Measurements from ENCODE around the gene GOLT1A. TPM values are rescaled to one million over a fixed set of nuclear protein-coding genes. Genes with fewer than 3 reads are reported as not detected.

GOLT1A gene
- total and polyA plus RNA-seq, 2 of the 8 experiments (the other 6 are each of a cell fraction or from before 2014, with no cell fraction given) = 7.5 to 8.5 TPM

DNA sequence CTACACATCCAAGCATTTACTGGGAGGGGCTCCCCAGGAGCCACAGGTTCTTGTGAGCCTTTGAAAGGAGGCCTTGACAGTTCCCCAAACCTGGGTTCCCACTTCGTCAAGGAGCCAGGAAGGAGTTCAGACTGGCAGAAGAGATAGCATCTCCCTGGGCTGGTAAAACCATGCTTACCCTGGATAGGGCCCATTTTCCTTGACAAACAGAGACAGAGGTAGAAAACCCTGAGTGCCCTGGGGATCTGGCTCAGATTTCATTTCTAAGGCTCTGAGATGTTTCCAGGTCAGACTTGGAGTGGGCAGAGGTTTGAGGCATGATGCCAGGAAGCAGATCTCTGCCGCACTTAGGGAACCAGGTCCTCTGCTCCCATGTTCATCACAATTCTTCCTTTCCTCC is 64.7 kb downstream of the GOLT1A start:
- no peak overlapping the region for H3K9ac ChIP-seq (replicated peaks in 1 of 4; ENCODE audit: extremely low read depth in 1 of 4, low read depth in 3 of 4, low read length in 3 of 4)
- no peak overlapping the region for H3K4ac ChIP-seq (replicated peaks; ENCODE audit: insufficient read length, low read depth, low read length)
- H3K18ac ChIP-seq (ENCODE audit: extremely low read depth, low read length) = no peak overlapping the region
- H2AFZ ChIP-seq (ENCODE audit: low read length) = no peak overlapping the region
- no peak overlapping the region for H4K91ac ChIP-seq (replicated peaks; ENCODE audit: insufficient read length, low read length)
- no peak overlapping the region for H3K4me3 ChIP-seq (ENCODE audit: extremely low read depth in 1 of 4, insufficient read depth in 2 of 4, low read depth in 3 of 4, low read length in 4 of 4)
- H3K9me3 ChIP-seq (ENCODE audit: insufficient read depth in 2 of 2, low read depth in 1 of 2, low read length in 1 of 2) = no peaks in the 10 kb centered on the region
- 0 out of 2 replicates have a peak overlapping the region, but pooled peaks have one; percentile 40 for H2BK15ac ChIP-seq (ENCODE audit: low read length)
- DNase-seq (ENCODE audit: low read depth in 1 of 2, low spot score in 2 of 2) = no peak
- no peak overlapping the region for H4K8ac ChIP-seq (ENCODE audit: extremely low read depth, insufficient read depth, low read length)
- no peak overlapping the region; a peak in 1 of 4 replicates for H3K4me2 ChIP-seq (ENCODE audit: insufficient read depth in 1 of 2, low read depth in 2 of 2, low read length in 2 of 2)
- H2AK5ac ChIP-seq (ENCODE audit: low read depth, low read length) = no peak overlapping the region
- H3K36me3 ChIP-seq (ENCODE audit: control insufficient read depth in 2 of 4, insufficient read depth in 4 of 4, low read length in 3 of 4) = no peaks in the 10 kb centered on the region
- H2BK120ac ChIP-seq (replicated peaks; ENCODE audit: low read depth, low read length) = no peak overlapping the region
- no peaks in the 10 kb centered on the region for H3K79me2 ChIP-seq (ENCODE audit: control insufficient read depth in 1 of 2, insufficient read depth in 2 of 2, low read length in 2 of 2)
- no peak for FAIRE-seq
- no peak overlapping the region for H2BK12ac ChIP-seq (ENCODE audit: low read depth, low read length)
- H3K79me1 ChIP-seq (ENCODE audit: low read depth, low read length) = peaks cover 2% of the 10 kb centered on the region; the same call in 1 of the 2 replicates
- ChIA-PET CTCF (ENCODE audit: partially characterized antibody) (interaction anchor here (0.6 to 4.9 kb wide), 8 partner anchors 12 to 289 kb away, joined by 3 to 34 read pairs (median 6); no protein-coding TSS in a partner anchor), POLR2A (ENCODE audit: partially characterized antibody) (interaction anchor here (0.7 to 6.5 kb wide), 4 partner anchors 10 to 201 kb away, joined by 3 to 35 read pairs (median 4); no protein-coding TSS in a partner anchor)
- H2BK5ac ChIP-seq (ENCODE audit: low read depth, low read length) = no peak overlapping the region
- no peak overlapping the region for H3K23ac ChIP-seq (ENCODE audit: insufficient read length)
- H3K27me3 ChIP-seq (replicated peaks in 1 of 4; ENCODE audit: control insufficient read depth in 3 of 4, extremely low read depth in 1 of 4, insufficient read depth in 3 of 4, low read length in 3 of 4) = peaks cover 0 to 18% (median 16%) of the 10 kb centered on the region in 4 experiments; a peak in 5 of 7 replicates
- H3K23me2 ChIP-seq (ENCODE audit: low read depth, low read length) = peaks cover 12% of the 10 kb centered on the region; the same call in 1 of the 2 replicates
- H3K14ac ChIP-seq (ENCODE audit: insufficient read length) = no peak overlapping the region
- H4K5ac ChIP-seq (ENCODE audit: insufficient read length, low read depth, low read length) = no peak overlapping the region
- H3K4me1 ChIP-seq (replicated peaks in 1 of 4; ENCODE audit: control insufficient read depth in 3 of 4, insufficient read depth in 4 of 4, low read length in 3 of 4) = peaks cover 0 to 44% (median 29%) of the 10 kb centered on the region in 4 experiments; a peak in 6 of 7 replicates
- WGBS, 2 experiments (ENCODE audit: extremely low coverage in 1 of 2, insufficient coverage in 1 of 2, insufficient read length in 1 of 2, insufficient replicate concordance in 2 of 2, low coverage in 1 of 2, low lambda C conversion rate in 2 of 2, missing lambda C conversion rate in 1 of 2) = 71% methylated on average over 2 of the region's 2 CpGs; no CpG with 5 or more reads in 1 of the 2 experiments
- no peaks in the 10 kb centered on the region for H4K20me1 ChIP-seq (replicated peaks in 1 of 2; ENCODE audit: control insufficient read depth in 1 of 2, insufficient read depth in 2 of 2, low read length in 2 of 2)
- no peak overlapping the region for H2BK20ac ChIP-seq (ENCODE audit: low read length)
- H3K27ac ChIP-seq (ENCODE audit: low read depth, low read length) = no peak overlapping the region
- H3K56ac ChIP-seq (replicated peaks; ENCODE audit: insufficient read length, low read depth, low read length) = no peak overlapping the region
- no peak for TF ChIP-seq TEAD4 (IDR thresholded peaks at IDR 0.05; ENCODE audit: low read depth, low read length)
- TF ChIP-seq CBX5 (IDR thresholded peaks at IDR 0.05; ENCODE audit: low read depth, low read length) = no peak
- no peak for TF ChIP-seq ASH2L (IDR thresholded peaks at IDR 0.05; ENCODE audit: low read length)
